ENCODE results near the gene CALCR.
"Not testable (repeated sequence)": the region's sequence is repeated elsewhere in the genome, so short reads cannot be mapped to it uniquely, and the experiment has no call there.

CALCR gene

DNA sequence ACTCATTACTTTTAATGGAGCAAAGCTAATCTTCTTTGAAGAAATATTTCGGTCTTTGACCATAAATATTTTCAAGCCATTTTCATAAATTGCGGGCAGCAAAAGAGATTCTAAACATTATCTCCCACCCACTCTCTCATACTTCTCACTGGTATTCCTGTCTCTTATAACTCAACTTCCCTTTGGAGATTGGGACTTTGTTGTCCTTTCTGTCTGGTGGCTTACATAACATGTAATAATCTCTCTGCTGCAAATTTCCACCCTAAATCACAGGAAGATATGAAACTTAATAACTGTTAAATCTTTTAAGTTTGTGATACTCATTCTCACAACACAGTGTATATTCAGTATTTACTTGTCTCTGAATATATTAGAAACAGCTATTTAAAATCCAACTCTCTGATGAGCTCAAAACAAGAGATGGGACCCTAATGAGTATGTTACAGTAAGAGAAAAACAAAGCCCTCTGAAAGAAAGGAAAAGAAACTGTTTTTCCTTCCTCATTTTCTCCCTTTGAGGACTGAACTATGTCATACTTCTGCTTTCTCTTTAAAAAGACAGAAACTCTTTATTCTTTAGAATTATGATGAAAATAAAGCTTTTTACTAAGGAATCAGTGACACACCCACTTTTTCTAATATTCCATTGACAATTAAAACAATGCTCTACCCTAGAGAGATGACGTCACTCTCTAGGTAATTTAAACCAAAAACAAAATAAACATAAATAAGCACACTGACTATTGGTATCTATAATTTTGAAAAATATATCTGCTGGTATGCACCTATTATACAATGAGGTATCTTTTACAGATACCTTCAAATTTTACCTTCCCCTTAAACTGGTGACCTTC is 14.7 kb downstream of the CALCR start:
- DNase-seq, result peak; percentile 68

- DNase-seq, result no peak
These were observed 15.6 kb downstream of the CALCR start for GRCh38 chr7:93558705-93559614.

- DNase-seq, result no peak
These were observed 22.6 kb downstream of the CALCR start for GRCh38 chr7:93551931-93552330.

GRCh38 chr7:93551063-93551895 is 23.2 kb downstream of the CALCR start:
- DNase-seq, result peak; percentile 28

- no peak for DNase-seq
These were observed 26.8 kb downstream of the CALCR start for GRCh38 chr7:93547716-93548115.

DNA sequence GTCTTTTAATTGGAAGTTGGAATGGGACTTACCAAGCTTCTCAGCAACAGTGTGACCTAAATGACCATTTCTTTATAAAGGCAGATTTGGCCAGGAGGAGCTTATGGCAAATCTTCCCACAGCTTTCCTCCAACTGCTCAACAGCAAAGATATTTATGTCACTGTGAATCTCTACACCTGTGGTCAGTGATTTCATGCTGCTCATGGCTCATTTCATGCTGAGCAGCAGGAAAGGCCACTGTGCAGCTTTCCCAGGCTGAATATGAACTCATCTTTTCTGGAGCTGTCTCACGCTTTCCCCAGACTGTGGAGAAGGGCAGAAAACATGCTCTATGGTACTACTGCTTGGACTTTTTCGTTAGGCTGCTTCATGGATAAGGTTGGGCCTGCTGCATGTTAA is 29.8 kb downstream of the CALCR start:
- DNase-seq, result no peak

DNA sequence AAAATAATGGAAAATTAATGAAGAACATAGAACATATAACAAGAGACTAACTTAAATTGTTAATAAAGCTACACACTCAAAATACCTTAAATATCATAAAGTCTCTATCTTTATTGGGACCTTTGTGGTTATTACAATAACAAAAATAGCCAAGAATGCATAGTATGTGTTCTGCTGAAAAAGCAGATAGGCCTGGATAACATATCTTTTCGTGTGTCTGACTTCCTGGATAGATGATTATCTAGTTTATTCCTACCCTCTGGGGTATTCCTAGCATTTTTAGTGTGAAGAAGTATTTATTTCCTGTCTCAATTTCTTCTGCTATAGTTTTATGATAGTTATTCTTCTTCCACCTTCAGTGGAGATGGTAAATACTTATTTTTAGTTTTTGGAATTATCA is 36.5 kb downstream of the CALCR start:
- no peak for DNase-seq

GRCh38 chr7:93535616-93536015 is 38.9 kb downstream of the CALCR start:
- DNase-seq, result no peak

- no peak for DNase-seq
These were observed 43.8 kb downstream of the CALCR start for GRCh38 chr7:93530701-93531100.

DNA sequence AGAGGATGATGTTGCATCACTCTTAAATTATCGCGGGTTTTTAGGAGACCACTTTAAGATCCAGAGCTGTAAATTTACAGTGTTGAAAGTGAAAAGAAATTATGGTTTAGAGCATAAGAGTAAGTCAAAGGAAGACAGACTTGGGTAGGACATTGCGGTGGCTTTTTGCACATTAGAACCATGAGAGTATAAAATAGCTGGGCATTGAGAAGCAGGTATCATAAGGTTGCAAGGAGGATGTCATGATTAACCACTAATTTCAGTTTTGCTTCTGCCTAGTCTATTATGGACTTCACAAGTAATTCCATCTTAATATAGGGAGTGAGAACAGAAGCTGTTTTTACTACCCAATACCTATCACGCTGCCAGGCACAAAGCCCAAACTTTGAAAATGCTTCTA is 57.7 kb downstream of the CALCR start:
- DNase-seq, result no peak

DNA sequence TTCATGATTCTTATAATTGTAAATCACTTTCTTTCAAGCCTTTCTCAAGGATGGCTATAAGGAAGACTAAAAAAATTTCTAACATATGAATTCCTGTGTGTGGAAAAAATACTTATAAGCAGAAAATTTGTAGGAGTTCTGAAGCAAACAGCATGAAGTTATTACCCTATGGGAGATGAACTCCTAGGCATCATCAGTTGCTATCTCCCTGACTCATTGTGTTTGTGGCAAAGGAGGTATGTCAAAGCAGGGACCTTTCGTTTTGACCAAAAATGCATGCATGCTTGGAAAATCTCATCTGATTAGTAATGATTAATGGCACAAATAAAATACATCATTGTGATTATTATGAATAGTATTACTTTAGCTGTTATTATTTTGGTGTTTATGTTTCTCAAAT is 59.4 kb downstream of the CALCR start:
- no peak for DNase-seq

- no peak for DNase-seq
These were observed 65.2 kb downstream of the CALCR start for GRCh38 chr7:93509303-93509702.

DNA sequence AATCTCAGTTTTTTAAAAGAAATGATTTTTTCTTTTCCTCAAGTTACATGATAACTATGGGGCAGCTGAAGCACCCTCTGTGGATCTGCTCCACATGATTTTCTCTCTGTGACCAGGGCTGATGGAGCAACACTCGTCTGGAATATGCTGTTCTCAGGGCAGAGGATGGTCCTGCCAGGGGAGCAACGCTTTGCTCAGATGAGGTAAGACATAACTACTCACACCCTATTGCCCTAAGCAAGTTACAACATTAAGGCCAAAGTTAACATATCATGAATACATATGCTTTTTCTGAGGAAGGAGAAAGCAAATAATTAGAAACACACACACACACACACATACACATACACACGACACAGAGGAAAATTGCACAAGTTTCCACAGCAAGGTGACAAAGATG is 71.4 kb downstream of the CALCR start:
- no peak for DNase-seq

DNA sequence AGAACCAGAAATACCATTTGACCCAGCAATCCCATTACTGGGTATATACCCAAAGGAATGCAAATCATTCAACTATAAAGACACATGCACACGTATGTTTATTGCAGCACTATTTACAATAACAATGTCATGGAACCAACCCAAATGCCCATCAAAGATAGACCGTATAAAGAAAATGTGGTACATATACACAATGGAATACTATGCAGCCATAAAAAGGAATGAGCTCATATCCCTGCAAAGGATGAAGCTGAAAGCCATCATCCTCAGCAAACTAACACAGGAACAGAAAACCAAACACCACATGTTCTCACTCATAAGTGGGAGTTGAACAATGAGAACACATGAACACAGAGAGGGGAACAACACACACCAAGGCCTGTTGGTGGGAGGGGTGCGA is 82.7 kb downstream of the CALCR start:
- not testable (repeated sequence) for DNase-seq

GRCh38 chr7:93476491-93477344 is 97.8 kb downstream of the CALCR start:
- DNase-seq, result no peak

- no peak for DNase-seq
These were observed 98.7 kb downstream of the CALCR start for GRCh38 chr7:93475811-93476210.

- no peak for DNase-seq
These were observed 103.1 kb downstream of the CALCR start for GRCh38 chr7:93471456-93471855.

- DNase-seq, result no peak
These were observed 110.8 kb downstream of the CALCR start for GRCh38 chr7:93463764-93464163.

DNA sequence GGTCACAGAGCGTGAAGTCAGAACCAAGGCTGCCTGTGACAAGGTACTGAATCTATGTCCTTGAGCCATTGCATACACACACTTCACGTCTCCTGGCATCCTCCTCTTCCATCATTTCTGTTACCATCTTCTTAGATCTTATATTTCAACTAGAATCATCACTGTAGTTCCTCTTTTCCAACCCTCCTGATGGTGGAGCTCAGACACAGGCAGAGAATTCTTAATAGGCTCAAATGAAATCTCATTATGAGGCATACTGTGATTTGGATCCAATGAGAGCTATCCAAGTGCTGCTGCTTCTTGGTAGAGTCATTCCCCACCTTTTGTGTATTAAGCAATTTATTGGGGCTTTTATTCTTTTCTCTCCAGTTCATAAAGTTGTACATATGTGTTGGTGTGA is 113.2 kb downstream of the CALCR start:
- DNase-seq, result peak; percentile 5

DNA sequence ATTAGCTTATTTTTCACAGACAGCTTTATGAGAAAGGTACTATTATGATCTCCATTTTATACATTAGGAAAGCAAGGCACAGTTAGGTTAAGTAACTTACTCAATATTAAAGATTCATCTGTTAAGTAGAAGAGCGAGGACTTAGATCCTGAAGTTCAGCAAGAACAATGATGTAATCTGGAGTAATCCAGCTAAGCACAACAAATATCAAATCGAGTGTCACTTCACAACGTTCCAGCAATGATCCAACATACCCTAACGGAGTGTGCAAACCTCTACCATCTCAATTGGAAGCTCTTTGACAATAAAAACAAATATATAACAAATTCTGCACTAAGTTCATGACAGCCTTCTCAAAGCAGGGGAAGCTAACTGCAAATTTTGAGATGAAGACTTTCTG is 121.3 kb downstream of the CALCR start:
- DNase-seq, result no peak

DNA sequence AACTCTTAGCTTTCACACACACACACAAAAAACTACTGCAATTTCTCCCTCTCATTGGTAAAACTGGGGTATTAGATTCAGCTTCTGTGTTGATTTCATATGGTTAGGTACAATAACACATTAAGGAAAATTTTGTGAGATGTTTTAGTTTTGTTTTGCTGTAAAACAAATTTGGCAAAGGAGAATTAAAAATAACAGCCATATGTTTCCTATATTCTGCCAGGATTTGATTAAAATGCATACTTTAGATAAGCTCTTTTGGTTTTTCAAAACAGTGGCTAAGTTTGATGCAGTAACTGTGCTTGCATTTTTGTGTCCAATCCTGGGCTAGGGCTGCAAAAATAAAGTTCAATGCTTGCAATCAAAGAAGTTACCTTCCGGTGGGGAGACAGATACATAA is 126.3 kb downstream of the CALCR start:
- no peak for DNase-seq

GRCh38 chr7:93447509-93447908 is 127.0 kb downstream of the CALCR start:
- DNase-seq, result no peak

Data from MV-4-11 (cell line).